Measurements from ENCODE around the gene NBPF11. TPM values are rescaled to one million over a fixed set of nuclear protein-coding genes. Genes with fewer than 3 reads are reported as not detected.
"Not testable (repeated sequence)": the region's sequence is repeated elsewhere in the genome, so short reads cannot be mapped to it uniquely, and the experiment has no call there.

Gene NBPF11
- total RNA-seq, 1 donor from 2014 or later, result 3.1 TPM

DNA sequence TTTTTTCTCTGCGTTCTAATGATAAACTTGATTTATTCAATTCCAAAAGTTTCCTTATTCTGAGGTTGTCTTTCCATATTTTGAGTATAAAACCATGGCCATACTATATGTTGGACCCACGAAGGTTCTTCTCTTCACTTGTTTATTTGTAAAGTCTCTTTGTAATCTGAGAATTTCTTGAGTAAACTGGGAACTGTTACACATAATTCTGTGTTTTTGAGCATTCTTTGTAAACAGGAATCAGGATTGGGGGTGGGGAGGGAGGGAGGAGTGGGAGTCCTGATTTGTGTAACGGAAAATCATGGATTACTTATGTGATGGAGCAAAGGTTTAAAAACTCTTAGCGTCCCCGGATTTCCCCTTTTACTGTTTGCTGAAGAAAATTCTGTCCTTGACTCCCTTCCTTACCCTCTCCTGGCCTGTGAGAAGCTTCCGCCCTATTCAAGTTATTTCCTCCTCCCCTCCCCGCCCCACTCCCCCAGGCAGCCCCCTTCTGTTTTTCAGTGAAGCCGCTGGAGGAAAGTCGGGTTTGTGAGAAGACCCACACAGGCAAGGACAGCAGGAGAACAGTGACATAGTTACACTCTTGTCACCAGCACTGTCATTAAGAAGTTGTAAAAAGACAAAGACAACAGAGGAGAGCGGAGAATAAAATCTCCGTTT, 6.4 kb upstream of the NBPF11 start:
- H3K4me3 ChIP-seq, result no peak overlapping the region
- TF ChIP-seq, protein P1, sequence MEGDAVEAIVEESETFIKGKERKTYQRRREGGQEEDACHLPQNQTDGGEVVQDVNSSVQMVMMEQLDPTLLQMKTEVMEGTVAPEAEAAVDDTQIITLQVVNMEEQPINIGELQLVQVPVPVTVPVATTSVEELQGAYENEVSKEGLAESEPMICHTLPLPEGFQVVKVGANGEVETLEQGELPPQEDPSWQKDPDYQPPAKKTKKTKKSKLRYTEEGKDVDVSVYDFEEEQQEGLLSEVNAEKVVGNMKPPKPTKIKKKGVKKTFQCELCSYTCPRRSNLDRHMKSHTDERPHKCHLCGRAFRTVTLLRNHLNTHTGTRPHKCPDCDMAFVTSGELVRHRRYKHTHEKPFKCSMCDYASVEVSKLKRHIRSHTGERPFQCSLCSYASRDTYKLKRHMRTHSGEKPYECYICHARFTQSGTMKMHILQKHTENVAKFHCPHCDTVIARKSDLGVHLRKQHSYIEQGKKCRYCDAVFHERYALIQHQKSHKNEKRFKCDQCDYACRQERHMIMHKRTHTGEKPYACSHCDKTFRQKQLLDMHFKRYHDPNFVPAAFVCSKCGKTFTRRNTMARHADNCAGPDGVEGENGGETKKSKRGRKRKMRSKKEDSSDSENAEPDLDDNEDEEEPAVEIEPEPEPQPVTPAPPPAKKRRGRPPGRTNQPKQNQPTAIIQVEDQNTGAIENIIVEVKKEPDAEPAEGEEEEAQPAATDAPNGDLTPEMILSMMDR (IDR thresholded peaks at IDR 0.05; ENCODE audit: borderline replicate concordance), result no peak
- intact Hi-C loops (cut with micrococcal nuclease), result no loop called here
- no peaks in the 10 kb centered on the region for H3K36me3 ChIP-seq
- no peaks in the 10 kb centered on the region for H3K9me3 ChIP-seq (replicated peaks)
- DNase-seq, result no peak
- H3K27ac ChIP-seq (replicated peaks), result peak overlapping the region; percentile 33
- no peaks in the 10 kb centered on the region for H3K4me1 ChIP-seq
- H3K27me3 ChIP-seq (ENCODE audit: low read depth), result peaks cover 45% of the 10 kb centered on the region

DNA sequence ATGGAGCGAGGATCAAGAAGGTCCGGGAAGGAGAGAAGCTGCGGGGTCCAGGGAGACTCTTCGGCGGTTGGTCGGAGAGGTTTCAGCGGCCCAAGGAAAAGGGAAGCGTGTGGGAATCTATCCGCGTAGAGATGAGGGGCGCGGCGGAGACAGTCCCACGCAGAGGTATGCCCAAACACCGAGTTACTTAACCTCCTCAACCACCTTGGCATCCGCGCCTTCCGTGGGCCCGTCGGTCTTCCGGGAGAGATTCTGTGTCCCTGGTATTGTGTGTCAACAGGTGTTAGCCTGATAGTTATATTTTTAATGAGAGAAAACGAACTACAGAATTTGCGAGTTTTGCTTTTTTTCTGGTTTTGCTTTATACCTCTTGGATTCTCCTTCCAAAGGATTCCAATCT, 5.7 kb upstream of the NBPF11 start:
- H3K4me3 ChIP-seq; H3K36me3 ChIP-seq; H3K4me1 ChIP-seq; intact Hi-C loops (cut with micrococcal nuclease); H3K27ac ChIP-seq (replicated peaks); DNase-seq; H3K9me3 ChIP-seq (replicated peaks): not testable (repeated sequence)
- peaks cover 45% of the 10 kb centered on the region for H3K27me3 ChIP-seq (ENCODE audit: low read depth)

DNA sequence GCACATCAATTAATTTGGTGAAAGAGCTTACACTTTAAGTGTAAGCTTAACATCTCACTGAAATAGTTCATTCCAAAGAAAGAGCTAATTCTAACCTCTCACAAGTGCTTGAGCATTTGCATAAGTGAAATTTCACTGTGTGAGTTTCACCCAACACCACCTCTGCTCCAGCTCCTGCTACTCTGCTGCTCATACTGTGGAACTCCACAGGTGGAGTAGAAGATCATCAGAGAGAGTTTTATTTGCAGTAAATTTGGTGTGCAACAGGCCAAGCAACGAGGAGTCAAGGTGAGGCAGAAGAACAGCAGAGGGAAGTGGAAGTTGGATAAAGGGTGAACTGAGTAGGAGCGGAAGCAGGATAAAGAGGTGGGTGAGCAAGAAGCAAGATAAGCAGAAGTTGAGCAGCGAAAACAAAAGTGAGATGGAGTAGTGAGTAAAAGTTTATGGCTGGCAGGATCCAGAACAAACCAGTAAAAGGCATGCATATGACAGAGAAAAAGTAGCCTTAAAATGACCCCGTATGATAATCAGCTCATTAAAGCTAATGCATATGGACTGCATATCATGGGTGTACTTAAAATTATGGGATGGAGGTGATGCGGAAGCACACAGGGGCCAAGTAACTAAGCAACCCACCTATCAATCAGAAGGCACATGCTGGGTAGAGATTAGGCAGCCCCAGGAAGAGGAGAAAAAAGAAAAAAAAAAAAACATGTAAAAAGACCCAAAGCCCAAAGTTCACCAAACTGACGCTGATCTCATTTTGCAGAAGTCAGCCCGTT, 3.6 kb upstream of the NBPF11 start:
- H3K9me3 ChIP-seq (replicated peaks); H3K27ac ChIP-seq (replicated peaks); H3K4me3 ChIP-seq; DNase-seq; intact Hi-C loops (cut with micrococcal nuclease); H3K36me3 ChIP-seq: not testable (repeated sequence)
- Histone ChIP-seq H3K27me3 (ENCODE audit: low read depth) (peaks cover 33% of the 10 kb centered on the region), H3K4me1 (peaks cover 13% of the 10 kb centered on the region)

DNA sequence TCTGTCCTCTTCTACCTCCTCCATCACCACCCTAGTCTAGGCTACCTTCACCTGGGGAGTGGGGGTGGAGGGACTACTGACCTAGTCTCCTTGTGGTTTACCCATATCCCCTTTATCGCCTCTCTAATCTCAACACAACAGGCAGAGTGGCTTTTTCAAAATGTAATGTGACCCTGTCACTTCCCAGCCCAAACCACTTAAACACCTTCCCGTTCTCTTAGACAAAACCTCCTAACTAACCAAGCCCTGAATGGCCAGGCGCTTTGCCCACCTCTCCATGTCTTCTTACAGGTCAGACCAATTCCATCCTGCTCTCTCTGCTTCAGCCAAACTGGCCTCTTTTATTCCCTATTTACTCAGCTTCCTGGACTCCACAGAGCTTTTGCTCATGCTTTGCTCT, 714 bp upstream of the NBPF11 start:
- H3K4me3 ChIP-seq; H3K9me3 ChIP-seq (replicated peaks); H3K27me3 ChIP-seq (ENCODE audit: low read depth); intact Hi-C loops (cut with micrococcal nuclease); H3K36me3 ChIP-seq; H3K27ac ChIP-seq (replicated peaks); DNase-seq: not testable (repeated sequence)
- H3K4me1 ChIP-seq, result peaks cover 16% of the 10 kb centered on the region

DNA sequence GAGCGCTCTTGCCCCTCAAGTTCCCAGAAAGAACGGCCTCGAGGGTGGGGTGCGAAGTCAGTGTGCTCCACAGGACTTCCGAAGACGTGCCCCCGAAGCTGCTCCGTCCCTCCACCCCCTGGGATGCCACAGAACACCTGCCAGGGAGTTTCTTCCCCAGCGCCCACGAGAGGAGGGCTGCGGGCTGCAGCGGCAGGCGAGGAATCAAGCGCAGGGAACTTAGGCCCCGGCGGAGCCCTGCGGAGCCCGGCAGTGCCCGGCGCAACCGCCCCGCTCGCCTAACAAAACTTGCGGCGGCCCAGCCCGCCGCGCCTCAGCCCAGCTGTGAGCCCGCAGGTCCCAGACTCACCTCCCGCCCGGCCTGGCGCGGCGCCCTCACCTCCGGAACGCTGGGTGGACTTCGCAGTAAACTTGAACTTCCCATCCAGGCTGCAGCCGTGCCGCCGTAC, 686 bp downstream of the NBPF11 start:
- intact Hi-C loops (cut with micrococcal nuclease); H3K27me3 ChIP-seq (ENCODE audit: low read depth); H3K9me3 ChIP-seq (replicated peaks); H3K36me3 ChIP-seq: not testable (repeated sequence)
- H3K4me1 ChIP-seq, result peaks cover 16% of the 10 kb centered on the region
- DNase-seq, result peak; percentile 58
- peak overlapping the region; percentile 86 for H3K27ac ChIP-seq (replicated peaks)
- H3K4me3 ChIP-seq, result peak overlapping the region; percentile 86

DNA sequence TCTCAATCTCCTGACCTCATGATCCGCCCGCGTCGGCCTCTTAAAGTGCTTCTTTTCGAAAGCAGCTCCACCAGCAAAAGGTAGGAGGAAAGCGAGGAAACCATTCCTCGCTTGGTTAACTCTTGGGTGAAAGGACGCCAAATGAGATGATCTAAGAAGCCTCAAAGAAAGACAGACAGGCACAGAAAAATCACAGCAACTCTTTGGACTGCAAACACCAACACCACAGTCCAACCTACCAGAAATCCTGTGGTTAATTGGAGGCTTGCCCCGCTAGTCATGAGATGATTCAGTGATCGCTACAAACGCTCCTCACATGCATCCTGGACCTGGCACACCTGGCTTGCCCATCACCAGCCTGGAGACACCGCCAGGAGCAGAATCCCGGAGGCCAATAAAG, 1.1 kb downstream of the NBPF11 start:
- intact Hi-C loops (cut with micrococcal nuclease); H3K27ac ChIP-seq (replicated peaks): not testable (repeated sequence)

DNA sequence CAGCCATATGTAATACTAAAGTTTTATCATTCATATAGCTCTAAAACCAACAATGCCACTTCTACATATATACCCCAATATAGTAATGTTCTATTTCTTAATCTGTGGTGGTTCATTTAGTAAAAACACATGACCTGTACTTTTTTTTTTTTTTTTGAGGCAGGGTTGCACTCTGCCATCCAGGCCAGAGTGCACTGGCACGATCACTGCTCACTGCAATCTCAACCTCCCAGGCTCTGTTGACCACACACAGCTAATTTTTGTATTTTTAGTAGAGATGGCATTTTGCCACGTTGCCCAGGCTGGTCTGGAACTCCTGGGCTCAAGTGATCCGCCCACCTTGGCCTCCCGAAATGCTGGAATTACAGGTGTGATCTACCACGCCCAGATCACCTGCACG, 2.1 kb downstream of the NBPF11 start:
- H3K27me3 ChIP-seq (ENCODE audit: low read depth); DNase-seq; H3K9me3 ChIP-seq (replicated peaks); H3K27ac ChIP-seq (replicated peaks); H3K36me3 ChIP-seq; H3K4me3 ChIP-seq; intact Hi-C loops (cut with micrococcal nuclease): not testable (repeated sequence)
- H3K4me1 ChIP-seq, result peaks cover 16% of the 10 kb centered on the region

More for the DNA sequence above, 1.1 kb downstream of the NBPF11 start:
- DNase-seq; H3K36me3 ChIP-seq; H3K27me3 ChIP-seq (ENCODE audit: low read depth); H3K9me3 ChIP-seq (replicated peaks): not testable (repeated sequence)
- Histone ChIP-seq H3K4me3 (peak overlapping the region; percentile 86), H3K4me1 (peaks cover 16% of the 10 kb centered on the region)

DNA sequence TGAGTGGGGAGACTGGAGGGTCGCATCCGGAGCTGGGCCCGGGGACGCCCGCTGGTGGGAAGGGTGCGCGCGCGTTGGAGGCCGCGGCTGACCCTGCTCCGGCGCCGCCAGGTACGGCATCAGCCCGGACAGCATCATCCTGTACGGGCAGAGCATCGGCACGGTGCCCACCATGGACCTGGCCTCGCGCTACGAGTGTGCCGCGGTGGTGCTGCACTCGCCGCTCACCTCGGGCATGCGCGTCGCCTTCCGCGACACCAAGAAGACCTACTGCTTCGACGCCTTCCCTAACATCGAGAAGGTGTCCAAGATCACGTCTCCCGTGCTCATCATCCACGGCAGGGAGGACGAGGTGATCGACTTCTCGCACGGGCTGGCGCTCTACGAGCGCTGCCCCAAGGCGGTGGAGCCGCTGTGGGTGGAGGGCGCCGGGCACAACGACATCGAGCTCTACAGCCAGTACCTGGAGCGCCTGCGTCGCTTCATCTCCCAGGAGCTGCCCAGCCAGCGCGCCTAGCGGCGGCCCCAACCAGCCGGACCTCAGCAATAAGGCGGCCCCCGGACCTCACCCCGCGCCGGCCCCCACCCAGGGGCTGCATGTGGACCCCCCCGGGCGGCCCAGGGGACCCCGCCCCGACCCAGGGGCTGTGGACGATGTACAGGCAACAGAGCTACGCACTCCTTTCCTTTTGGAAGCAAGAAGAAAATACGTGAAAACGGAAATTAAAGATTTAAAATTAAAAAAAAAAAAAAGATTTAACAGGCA, 2.8 kb downstream of the NBPF11 start:
- peaks cover 16% of the 10 kb centered on the region for H3K4me1 ChIP-seq
- DNase-seq; intact Hi-C loops (cut with micrococcal nuclease); H3K36me3 ChIP-seq; H3K9me3 ChIP-seq (replicated peaks); H3K4me3 ChIP-seq; H3K27ac ChIP-seq (replicated peaks); H3K27me3 ChIP-seq (ENCODE audit: low read depth): not testable (repeated sequence)

DNA sequence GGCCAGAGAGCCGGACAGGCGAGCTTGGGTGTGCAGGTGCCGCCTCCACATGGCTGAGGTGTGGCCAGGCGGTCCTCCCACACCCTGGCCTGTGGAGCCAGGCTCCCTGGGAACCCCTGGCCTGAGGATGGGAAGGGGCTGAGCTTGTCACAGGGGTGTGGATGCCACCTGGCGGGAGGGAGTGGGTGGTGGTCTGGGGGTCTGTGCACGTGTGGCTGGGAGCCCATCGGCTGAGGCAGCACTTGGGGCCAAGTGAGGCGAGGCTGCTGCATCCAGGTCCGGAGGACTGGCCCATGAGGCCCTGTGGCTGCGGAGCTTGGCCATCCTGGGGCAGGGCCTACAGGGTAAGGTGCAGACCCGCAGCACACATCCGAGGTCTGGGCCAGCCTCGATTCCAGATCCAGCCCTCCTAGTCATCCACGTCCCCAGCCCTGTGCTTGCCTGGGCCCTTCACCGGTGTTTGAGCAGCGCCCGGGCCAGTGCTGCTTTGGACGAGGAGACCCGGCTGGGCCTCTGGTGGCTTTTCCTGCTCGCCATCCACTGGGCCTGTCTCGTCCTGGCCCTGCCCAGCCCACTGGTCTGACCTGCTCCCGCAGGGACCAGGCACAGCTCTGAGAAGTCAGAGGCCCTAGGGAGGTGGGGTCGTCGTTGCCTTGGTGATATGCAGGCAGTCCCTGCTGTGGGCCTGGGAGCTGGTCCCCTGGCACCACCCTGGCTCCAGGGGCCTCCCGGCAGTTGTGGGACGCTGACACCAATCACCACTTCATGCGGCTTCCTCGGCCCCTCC, 4.8 kb downstream of the NBPF11 start:
- not testable (repeated sequence) for H3K36me3 ChIP-seq

DNA sequence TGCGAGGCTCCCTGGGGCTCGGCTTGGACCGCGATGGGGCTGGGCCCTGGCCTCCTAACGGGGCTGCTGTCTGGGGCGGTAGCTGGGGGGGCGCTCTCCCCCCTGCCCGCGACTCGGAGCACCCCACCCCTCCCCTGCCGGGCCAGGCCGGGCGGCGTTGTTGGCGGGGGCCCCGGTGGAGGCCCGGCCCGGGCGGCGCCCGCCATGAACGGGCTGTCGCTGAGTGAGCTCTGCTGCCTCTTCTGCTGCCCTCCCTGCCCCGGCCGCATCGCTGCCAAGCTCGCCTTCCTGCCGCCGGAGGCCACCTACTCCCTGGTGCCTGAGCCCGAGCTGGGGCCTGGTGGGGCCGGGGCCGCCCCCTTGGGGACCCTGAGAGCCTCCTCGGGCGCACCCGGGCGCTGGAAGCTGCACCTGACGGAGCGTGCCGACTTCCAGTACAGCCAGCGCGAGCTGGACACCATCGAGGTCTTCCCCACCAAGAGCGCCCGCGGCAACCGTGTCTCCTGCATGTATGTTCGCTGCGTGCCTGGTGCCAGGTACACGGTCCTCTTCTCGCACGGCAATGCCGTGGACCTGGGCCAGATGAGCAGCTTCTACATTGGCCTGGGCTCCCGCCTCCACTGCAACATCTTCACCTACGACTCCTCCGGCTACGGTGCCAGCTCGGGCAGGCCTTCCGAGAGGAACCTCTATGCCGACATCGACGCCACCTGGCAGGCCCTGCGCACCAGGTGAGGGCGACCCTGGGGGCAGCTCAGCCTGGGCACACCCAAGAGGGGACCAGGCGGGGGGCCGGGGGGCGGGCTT, 5.7 kb downstream of the NBPF11 start:
- H3K27ac ChIP-seq (replicated peaks); H3K27me3 ChIP-seq (ENCODE audit: low read depth); H3K4me3 ChIP-seq; intact Hi-C loops (cut with micrococcal nuclease); DNase-seq; H3K9me3 ChIP-seq (replicated peaks); H3K36me3 ChIP-seq: not testable (repeated sequence)
- peaks cover 10% of the 10 kb centered on the region for H3K4me1 ChIP-seq

More for the DNA sequence above, 4.8 kb downstream of the NBPF11 start:
- DNase-seq; H3K27me3 ChIP-seq (ENCODE audit: low read depth); H3K9me3 ChIP-seq (replicated peaks); H3K4me3 ChIP-seq; H3K27ac ChIP-seq (replicated peaks); intact Hi-C loops (cut with micrococcal nuclease): not testable (repeated sequence)
- peaks cover 16% of the 10 kb centered on the region for H3K4me1 ChIP-seq

DNA sequence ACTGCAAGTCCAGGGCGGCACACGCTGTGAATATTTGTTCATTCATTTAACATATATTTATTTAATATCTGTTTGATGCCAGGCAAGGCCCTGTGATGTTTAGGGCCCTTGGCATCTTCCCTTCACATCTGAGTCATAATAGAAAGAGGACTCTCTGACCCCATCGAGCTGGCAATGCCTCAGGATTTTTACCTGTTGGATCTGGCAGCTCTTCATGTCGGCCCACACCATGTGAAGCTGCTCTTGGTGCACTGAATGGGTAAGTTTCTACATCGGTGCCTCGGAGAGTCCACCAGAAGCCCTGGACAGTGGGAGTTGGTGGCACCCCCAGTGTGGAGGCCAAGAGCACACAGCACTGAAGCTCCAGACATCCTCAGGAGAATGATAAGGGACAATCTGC, 8.9 kb downstream of the NBPF11 start:
- H3K27me3 ChIP-seq (ENCODE audit: low read depth); H3K4me3 ChIP-seq; H3K27ac ChIP-seq (replicated peaks); H3K9me3 ChIP-seq (replicated peaks); DNase-seq; intact Hi-C loops (cut with micrococcal nuclease); H3K4me1 ChIP-seq: not testable (repeated sequence)
- H3K36me3 ChIP-seq, result peaks cover 12% of the 10 kb centered on the region

Measured in left ventricle myocardium inferior (tissue), 1 donor.